Neural progenitor cell (in vitro differentiated cells): ENCODE results near the gene PCBD2.

Source experiments
- CTCF ChIP-seq: fragments of 200-600 bp; sonication (generic); IDR thresholded peaks from 2 replicates; pipeline ENCODE4 v1.5.1; 2017; ENCODE audit warnings: antibody characterized with exemption, mild to moderate bottlenecking
- EZH2phosphoT487 ChIP-seq: fragments of 200-600 bp; sonication (generic); IDR thresholded peaks from 2 replicates; pipeline ENCODE4 v1.6.1; 2017; ENCODE audit warnings: antibody characterized with exemption

DNA sequence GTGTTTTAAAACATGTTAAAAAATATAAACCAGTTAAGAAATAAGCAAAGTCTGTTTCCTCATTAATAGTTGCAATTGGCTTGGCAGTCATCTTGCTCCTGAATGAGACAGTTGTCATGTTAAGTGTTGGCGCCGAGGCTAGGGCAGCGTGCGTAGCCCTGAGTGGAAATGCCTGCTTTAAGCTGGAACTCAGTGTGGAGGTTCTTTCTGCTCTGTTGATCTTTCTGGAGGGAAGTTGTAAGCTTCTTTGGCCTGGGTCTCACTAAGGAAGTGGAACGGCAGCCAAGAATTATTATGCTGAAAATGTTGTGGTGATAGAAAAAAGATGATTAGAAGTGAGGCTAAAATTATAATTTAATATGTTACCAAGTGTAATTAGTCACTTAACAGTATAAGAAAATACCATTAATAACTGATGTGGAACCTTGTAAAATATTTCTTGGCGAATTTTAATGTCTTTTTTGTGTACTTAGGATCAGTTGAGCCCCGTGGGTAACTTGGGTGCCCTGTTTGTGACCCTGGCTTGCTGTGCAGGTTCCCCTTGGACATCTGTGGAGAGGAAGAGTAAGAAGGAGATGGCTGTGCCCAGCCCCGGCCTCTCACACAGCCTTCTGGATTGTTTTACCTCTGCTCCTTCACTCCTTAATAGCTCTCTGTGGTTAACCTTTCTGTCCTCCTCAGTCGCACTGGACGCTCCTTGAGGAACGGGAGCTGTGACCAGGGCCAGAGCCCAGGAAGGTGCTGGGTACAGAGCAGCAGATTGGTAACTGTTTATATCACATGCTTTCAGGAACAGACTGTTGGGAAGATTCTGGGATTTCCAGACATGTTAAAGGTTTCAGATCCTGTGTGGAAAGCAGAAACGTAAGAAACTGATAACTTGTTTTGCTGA is 31.0 kb downstream of the PCBD2 start:
- no peak for TF ChIP-seq CTCF
- TF ChIP-seq EZH2phosphoT487 = no peak
